DLD1 (cell line): ENCODE data around the gene IRAK2.

Source experiments
- in situ Hi-C: cut with HindIII; loops from 2 replicates; pipeline ENCODE4 v1.10.0; 2017; ENCODE audit warnings: low sequenced_read_pairs

Gene IRAK2

GRCh38 chr3:10187290-10187876 lies 22.7 kb downstream of the IRAK2 start:
- in situ Hi-C loops = no loop called here

DNA sequence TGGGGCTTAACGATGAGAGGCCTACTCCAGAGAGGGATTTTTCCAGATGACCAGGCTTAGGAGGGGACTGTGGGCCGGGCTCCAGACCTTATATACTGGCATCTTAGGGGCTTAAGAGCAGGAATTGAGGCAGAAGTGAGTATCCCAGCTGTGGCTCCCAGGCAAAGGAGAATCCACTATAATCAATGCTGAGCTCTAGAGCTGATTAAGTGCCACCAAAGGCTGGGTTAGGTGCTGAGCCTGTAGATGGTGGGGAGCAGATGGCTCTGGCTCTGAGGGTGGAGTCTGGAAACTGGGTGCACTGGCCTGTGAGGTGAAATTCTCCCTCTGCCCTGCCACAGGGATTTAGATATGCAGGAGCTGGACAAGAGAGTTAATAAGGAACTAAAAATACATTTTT lies 23.2 kb downstream of the IRAK2 start:
- in situ Hi-C loops = no loop called here

GRCh38 chr3:10188804-10189556 lies 24.3 kb downstream of the IRAK2 start:
- in situ Hi-C loops = no loop called here

DNA sequence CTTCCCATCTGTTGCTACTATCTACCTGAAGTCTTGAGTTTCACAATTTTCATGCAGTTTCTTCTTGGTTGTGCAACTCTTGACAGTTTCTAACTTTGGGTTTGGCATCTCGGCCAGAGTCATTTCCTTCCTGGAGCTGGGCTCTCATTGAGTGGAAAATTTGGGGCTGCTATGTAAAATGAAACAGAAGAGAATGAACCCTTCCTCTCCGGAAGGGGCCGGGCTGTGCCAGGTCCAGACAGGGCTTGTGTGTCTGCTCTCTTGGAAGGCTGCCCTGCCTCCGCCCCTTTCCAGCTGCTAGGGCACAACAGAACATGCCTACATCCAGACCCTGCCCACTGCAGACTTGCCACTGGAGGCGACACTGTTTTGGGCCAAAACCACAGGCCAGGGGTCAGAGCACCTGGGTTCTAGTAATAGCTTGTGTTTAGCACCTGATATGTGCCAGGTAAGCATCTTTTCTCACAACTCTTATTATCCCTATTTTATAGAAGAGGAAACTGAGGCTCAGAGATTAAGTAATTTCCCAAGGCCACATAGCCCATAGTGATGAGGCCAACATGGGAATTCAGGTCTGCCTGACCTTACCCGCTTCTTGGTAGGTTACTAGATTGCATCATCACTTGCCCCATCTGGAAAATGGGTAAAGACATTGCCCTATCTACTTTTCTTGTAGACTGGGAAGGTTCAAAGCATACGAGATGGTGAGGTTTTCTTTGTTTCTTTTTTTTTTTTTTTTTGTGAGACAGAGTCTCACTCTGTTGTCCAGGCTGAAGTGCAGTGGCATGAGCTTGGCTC lies 25.0 kb downstream of the IRAK2 start:
- in situ Hi-C loops = no loop called here

- in situ Hi-C loops = no loop called here
Measured at GRCh38 chr3:10192953-10193691, 28.4 kb downstream of the IRAK2 start.

- in situ Hi-C loops = no loop called here
Measured at GRCh38 chr3:10193692-10194327, 29.1 kb downstream of the IRAK2 start.

- in situ Hi-C loops = no loop called here
Measured at GRCh38 chr3:10194328-10195071, 29.8 kb downstream of the IRAK2 start.

DNA sequence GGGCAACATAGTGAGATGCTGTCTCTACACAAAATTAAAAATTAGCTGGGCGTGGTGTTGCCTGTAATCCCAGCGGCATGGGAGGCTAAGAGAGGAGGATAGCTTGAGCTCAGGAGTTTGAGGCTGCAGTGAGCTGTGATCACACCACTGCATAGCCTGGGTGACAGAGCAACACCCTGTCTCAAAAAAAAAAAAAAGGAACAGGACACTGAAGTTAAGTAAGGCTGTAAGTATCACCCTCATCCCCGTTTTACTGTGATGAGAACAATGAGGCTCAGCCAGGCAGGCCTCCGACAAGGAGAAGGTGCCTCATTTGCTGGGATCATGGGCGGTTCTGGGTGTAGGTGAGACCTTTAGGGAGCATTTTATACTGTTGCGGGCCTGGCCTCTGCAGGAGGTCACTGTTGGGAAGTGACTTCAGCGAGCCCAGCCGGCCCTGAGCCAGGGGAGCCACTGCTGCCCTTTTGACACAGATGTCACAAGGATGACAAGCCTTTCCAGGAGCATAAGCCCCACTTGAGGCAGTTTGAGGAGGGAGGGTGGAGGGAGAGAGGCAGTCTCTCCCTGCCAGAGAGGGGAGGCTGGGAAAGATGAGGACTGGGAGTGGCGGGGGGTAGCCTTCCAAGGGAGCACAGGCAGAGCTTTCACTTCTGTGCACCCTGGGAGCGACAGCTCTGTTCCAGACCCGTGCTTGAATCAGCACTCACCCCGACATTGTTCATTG lies 30.8 kb downstream of the IRAK2 start:
- in situ Hi-C loops = no loop called here

- in situ Hi-C loops = no loop called here
Measured at GRCh38 chr3:10196389-10197052, 31.8 kb downstream of the IRAK2 start.

DNA sequence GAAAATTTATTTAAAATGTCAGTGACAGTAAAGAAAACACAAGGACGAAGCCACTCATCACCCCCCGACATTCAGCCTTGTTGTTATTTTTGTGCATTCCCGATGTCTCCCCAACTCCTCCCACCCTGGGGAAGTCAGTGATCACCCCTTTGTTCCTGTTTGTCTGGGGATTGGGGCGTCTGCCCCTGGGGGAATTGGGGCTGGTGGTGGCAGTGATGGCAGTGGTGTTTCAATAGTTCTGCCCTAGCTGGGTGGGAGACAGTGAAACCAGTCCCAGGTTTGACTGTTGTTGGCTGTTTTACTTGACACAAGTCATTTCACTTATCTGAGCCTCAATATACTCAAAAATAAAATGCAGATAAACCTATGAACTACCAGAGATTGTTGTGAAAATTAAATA lies 33.5 kb downstream of the IRAK2 start:
- in situ Hi-C loops = no loop called here

DNA sequence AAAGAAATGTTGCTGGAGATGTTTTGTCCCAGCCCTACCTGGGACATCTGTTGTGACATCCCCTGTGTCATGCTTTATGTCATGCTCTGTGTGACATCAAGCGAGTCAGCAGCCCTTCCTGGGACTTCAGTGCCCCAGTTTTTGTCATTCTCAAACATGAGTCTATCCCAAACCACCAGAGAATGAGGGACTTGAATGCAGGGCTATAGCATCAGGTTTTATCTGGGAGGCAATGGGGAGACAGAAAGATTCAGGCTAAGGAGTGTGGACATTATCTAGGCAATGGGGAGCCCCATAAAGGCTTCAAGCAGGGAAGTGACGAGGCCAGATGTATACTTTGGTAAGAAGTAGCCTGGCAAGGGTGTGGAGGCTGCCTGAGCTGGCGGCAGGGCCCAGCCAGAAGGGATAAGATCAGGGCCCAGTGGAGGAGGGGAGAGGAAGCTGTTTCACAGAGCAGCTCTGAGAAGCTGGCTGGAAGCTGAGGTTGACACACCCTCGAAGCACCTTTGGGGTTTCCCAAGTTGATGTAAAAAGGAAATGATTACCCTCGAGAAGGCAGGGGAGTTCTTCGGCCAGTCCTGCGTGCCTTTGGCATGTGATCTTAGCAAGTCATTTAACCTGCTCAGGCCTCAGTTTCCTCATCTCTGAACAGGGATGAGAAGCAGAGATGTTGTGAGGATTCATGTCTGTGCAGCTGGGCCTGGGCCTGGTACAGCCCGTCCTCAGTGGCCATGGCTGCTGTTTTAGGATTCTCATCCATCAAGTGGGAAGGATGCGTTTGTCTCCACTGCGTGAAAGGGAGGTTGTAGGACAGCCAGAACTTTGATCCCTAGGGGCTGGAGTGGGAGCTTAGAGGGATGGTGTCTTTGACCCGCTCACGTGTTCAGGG lies 34.3 kb downstream of the IRAK2 start:
- in situ Hi-C loops = no loop called here

DNA sequence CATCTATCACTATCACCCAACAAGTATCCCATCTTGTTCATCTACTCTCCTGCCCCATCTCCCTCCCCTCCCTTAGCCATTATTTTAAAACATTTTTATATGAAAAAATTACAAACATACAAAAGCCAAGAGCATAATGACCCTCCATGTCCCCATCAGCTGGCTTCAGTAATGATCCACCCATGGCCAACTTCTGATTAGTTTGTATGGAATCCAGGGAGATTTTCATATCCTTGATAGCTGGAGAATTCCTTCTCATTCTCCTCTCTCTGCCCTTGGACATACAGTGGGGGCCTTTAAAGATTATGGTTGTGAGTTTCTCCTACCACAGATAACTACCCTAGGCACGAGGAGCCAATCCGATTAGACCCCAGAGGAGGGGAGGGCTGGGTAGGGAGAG lies 40.2 kb downstream of the IRAK2 start:
- in situ Hi-C loops = no loop called here

- in situ Hi-C loops = no loop called here
Measured at GRCh38 chr3:10205451-10206165, 40.9 kb downstream of the IRAK2 start.

- in situ Hi-C loops = no loop called here
Measured at GRCh38 chr3:10206166-10206511, 41.4 kb downstream of the IRAK2 start.

- in situ Hi-C loops = no loop called here
Measured at GRCh38 chr3:10213156-10213792, 48.6 kb downstream of the IRAK2 start.

DNA sequence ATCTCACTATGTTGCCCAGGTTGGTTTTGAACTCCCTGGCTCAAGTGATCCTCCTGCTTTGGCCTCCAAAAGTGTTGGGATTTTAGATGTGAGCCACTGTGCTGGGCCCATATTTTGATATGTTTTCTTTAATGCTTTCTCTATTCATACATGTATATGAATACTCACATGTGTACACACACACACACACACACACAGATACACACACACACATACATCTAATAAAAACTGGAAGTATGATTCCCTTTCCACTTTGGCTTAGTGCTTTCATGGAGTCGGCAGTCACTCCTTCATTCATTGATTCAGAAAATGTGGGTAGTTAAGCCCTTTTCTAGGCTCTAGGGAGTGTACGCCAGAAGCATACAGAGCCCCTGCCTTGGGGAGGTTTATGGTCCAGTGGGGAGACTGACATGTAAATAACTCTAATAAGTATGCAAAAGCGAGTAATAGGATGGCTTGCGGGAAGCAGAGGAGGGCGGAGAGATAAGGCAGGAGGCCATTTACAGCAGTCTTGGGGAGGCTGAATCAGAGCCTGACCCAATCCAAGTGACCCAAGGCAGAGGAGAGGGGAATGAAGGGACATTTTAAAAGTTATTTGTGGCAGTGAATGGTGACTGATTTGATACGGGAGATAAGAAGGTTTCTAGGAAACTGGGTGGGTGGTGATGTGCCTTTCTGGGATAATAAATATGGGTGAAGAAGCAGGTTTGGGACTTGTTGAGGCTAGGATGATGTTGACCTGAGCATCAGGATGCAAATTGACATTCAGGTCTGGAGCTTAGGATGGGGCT lies 51.1 kb downstream of the IRAK2 start:
- in situ Hi-C loops = no loop called here
